ENCODE data around the gene GOLT1A. TPM values are rescaled to one million over a fixed set of nuclear protein-coding genes. Genes with fewer than 3 reads are reported as not detected.

The GOLT1A gene
- total RNA-seq, 1 experiment from 2014 or later, result not detected

DNA sequence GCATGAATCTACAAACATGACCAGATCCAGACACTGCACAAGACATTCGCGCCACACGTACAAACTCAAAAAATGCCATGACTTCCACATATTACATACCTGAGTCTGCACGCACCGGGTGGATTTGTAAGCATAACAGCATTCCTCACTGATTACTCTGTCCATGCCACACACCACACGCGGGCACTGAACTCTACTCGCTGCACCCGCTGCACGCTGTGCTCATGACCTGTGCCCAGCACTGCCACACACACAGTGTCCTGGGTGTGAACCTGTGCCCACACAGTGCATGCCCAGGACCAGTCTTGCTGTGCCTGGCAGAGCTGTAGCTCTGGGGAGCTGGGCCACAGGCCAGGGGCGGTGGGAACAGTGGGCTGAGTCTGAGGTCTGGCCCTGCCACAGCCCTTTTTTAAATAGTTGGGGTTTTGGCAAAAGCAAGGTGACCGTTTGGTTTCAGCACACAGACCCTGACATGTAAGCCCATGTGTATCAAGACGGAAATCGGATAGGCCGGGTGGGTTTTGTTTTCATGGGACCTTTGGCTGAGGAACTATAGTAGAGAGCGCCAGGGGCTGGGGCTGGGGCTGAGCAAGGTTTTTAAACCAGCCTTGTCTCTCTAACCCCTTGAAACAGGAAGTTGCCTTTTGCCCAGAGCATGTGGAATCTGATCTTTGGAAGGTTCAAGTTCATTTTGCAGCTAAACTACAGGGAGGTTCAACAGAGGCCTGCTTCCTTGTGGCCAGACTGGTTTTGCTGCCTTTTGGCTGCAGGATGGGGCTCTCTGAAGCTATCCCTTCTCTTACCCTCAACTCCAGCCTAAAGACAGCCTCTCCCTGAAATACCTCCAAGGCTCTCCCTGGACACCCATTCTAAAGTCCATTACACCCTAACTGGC lies 12.3 kb upstream of the GOLT1A start:
- Histone ChIP-seq H3K4me1 (ENCODE audit: low read length) (no peaks in the 10 kb centered on the region), H3K9me3 (ENCODE audit: low read length) (no peaks in the 10 kb centered on the region), H2AFZ (ENCODE audit: low read length) (no peak overlapping the region), H3K4me2 (ENCODE audit: low read depth, low read length, poor library complexity, severe bottlenecking) (no peak overlapping the region), H3K36me3 (ENCODE audit: insufficient read depth, low read length) (no peaks in the 10 kb centered on the region), H3K27me3 (ENCODE audit: low read length) (no peaks in the 10 kb centered on the region), H3K9ac (ENCODE audit: low read length) (no peak overlapping the region), H4K20me1 (ENCODE audit: insufficient read depth, low read depth, low read length) (no peaks in the 10 kb centered on the region), H3K4me3 (ENCODE audit: low read length) (no peak overlapping the region), H3K9me2 (replicated peaks; ENCODE audit: insufficient read depth, low read length) (no peaks in the 10 kb centered on the region), H3K27ac (ENCODE audit: low read length) (no peak overlapping the region), H3K79me2 (ENCODE audit: low read length) (no peaks in the 10 kb centered on the region)
- no peak for DNase-seq

DNA sequence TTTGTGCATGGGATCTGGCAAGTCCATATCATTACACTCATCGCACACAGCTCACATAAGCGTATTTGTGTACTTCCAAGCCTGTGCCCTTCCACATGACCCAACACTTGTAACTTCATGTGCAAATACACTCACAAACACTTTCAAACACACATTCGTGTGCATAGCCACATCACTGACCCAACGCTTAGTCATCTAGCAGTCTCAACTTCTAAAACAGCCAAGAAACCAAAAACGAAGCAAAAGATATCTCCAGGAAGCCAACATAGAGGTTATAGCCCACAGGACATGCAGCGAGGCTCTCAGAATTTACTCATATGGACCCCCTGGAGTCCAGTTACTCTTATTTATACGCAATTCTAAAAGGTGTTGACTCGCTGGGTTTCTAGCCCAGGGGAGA lies 10.9 kb upstream of the GOLT1A start:
- no peak overlapping the region for H3K4me2 ChIP-seq (ENCODE audit: low read depth, low read length, poor library complexity, severe bottlenecking)
- H3K79me2 ChIP-seq (ENCODE audit: low read length), result no peaks in the 10 kb centered on the region
- no peaks in the 10 kb centered on the region for H3K9me2 ChIP-seq (replicated peaks; ENCODE audit: insufficient read depth, low read length)
- no peak overlapping the region for H2AFZ ChIP-seq (ENCODE audit: low read length)
- H3K4me3 ChIP-seq (ENCODE audit: low read length), result no peak overlapping the region
- H3K4me1 ChIP-seq (ENCODE audit: low read length), result no peaks in the 10 kb centered on the region
- H3K36me3 ChIP-seq (ENCODE audit: insufficient read depth, low read length), result no peaks in the 10 kb centered on the region
- no peak overlapping the region for H3K27ac ChIP-seq (ENCODE audit: low read length)
- H3K9me3 ChIP-seq (ENCODE audit: low read length), result no peaks in the 10 kb centered on the region
- no peak for DNase-seq
- no peaks in the 10 kb centered on the region for H3K27me3 ChIP-seq (ENCODE audit: low read length)
- no peaks in the 10 kb centered on the region for H4K20me1 ChIP-seq (ENCODE audit: insufficient read depth, low read depth, low read length)
- H3K9ac ChIP-seq (ENCODE audit: low read length), result no peak overlapping the region

DNA sequence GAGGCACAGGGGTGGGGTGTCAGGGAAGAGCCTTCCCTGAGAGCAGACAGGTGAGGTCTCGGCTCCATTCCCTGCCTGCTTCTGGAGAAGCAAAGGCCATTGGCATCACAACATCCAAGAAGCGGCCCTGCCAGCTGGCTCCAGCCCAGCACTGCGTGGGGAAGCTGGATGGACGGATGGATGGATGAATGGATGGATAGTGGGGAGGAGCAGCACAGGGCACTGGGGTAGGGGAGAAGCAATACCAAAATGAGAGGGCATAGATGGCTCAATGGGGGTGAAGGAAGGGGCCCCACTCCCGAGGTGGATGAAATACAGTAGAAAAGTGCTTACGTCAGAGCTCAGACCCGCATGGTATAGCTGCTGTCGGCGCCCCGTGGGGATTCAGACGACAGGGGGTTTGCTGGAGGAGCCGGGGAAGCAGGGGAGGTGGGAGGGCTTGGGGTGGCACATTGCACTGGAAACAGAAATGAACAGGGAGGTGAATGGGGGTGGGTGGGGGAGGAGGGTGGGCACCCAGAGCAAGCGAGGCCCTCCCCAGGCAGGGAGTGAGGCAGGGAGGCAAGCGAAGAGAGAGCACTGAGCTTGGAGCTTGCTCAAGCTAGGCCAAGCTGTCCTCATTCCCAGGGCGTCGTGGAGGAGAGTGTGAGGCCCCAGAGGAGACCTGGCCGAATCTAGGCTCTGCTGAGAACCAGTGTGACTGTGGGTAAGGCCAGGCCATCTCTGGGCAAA lies 9.5 kb upstream of the GOLT1A start:
- no peak overlapping the region for H3K27ac ChIP-seq (ENCODE audit: low read length)
- H3K4me2 ChIP-seq (ENCODE audit: low read depth, low read length, poor library complexity, severe bottlenecking), result no peak overlapping the region
- H3K9me3 ChIP-seq (ENCODE audit: low read length), result no peaks in the 10 kb centered on the region
- DNase-seq, result no peak
- no peaks in the 10 kb centered on the region for H3K36me3 ChIP-seq (ENCODE audit: insufficient read depth, low read length)
- no peak overlapping the region for H3K9ac ChIP-seq (ENCODE audit: low read length)
- no peaks in the 10 kb centered on the region for H3K79me2 ChIP-seq (ENCODE audit: low read length)
- H3K27me3 ChIP-seq (ENCODE audit: low read length), result no peaks in the 10 kb centered on the region
- H3K4me3 ChIP-seq (ENCODE audit: low read length), result no peak overlapping the region
- H3K4me1 ChIP-seq (ENCODE audit: low read length), result no peaks in the 10 kb centered on the region
- no peaks in the 10 kb centered on the region for H4K20me1 ChIP-seq (ENCODE audit: insufficient read depth, low read depth, low read length)
- H2AFZ ChIP-seq (ENCODE audit: low read length), result no peak overlapping the region
- no peaks in the 10 kb centered on the region for H3K9me2 ChIP-seq (replicated peaks; ENCODE audit: insufficient read depth, low read length)

DNA sequence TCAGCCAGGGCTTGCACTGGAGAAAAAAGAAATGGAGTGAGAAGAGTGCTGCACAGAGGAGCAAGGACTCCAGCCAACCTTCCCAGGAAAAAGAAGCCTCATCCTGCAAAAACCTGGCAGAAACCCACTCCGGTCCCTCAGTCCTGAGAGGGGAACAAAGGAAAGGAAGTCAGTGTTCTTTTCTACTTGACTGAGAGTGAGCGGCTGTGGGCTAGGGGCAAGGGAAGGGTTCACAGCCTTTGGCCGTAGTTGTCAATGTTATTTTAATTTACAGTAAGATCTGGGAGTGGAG lies 8.9 kb upstream of the GOLT1A start:
- Histone ChIP-seq H3K36me3 (ENCODE audit: insufficient read depth, low read length) (no peaks in the 10 kb centered on the region), H2AFZ (ENCODE audit: low read length) (no peak overlapping the region), H4K20me1 (ENCODE audit: insufficient read depth, low read depth, low read length) (no peaks in the 10 kb centered on the region), H3K4me1 (ENCODE audit: low read length) (no peaks in the 10 kb centered on the region), H3K27ac (ENCODE audit: low read length) (no peak overlapping the region), H3K79me2 (ENCODE audit: low read length) (no peaks in the 10 kb centered on the region), H3K27me3 (ENCODE audit: low read length) (no peaks in the 10 kb centered on the region), H3K9me3 (ENCODE audit: low read length) (no peaks in the 10 kb centered on the region), H3K4me2 (ENCODE audit: low read depth, low read length, poor library complexity, severe bottlenecking) (no peak overlapping the region), H3K9ac (ENCODE audit: low read length) (no peak overlapping the region), H3K9me2 (replicated peaks; ENCODE audit: insufficient read depth, low read length) (no peaks in the 10 kb centered on the region), H3K4me3 (ENCODE audit: low read length) (no peak overlapping the region)
- DNase-seq, result no peak

DNA sequence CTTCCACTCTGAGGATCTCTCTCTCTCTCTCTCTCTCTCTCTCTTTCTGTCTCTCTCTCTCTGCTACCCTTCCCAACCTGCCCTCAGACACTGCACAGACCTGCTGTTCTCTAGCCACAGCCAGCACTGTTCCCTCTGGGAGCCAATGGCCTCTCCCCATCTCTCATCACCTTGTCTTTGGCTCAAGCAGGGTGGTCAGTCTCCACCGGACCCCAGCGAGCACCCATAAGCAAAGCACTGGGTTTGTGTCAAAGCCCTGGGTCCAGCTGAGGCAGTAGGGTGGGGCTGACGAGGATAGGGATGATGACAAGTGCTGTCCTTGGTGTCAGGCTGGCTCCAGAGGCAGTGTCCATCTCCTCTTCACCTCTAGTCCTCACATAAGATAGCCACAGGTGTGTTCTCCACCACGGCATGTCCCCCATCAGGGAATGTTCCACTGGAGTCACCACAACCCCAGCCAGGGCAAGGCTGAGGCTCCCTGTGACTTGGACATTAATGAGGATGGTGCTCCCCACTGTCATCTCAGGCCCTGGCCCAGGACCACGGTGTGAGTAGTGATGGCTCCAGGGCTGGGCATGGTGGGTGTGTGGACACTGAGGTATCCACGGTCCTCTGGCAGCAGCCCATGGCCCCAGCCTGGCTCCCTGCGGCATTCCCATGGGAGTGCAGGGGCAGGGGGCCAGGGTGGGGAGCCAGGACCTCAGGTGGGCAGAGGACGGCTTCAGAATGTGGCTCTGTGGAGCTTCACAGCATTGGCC lies 8.4 kb upstream of the GOLT1A start:
- no peak overlapping the region for H3K4me2 ChIP-seq (ENCODE audit: low read depth, low read length, poor library complexity, severe bottlenecking)
- no peaks in the 10 kb centered on the region for H3K9me2 ChIP-seq (replicated peaks; ENCODE audit: insufficient read depth, low read length)
- no peaks in the 10 kb centered on the region for H4K20me1 ChIP-seq (ENCODE audit: insufficient read depth, low read depth, low read length)
- no peaks in the 10 kb centered on the region for H3K9me3 ChIP-seq (ENCODE audit: low read length)
- no peak overlapping the region for H2AFZ ChIP-seq (ENCODE audit: low read length)
- no peaks in the 10 kb centered on the region for H3K79me2 ChIP-seq (ENCODE audit: low read length)
- no peak for DNase-seq
- H3K36me3 ChIP-seq (ENCODE audit: insufficient read depth, low read length), result no peaks in the 10 kb centered on the region
- no peak overlapping the region for H3K27ac ChIP-seq (ENCODE audit: low read length)
- no peaks in the 10 kb centered on the region for H3K27me3 ChIP-seq (ENCODE audit: low read length)
- H3K9ac ChIP-seq (ENCODE audit: low read length), result no peak overlapping the region
- H3K4me3 ChIP-seq (ENCODE audit: low read length), result no peak overlapping the region
- no peaks in the 10 kb centered on the region for H3K4me1 ChIP-seq (ENCODE audit: low read length)

DNA sequence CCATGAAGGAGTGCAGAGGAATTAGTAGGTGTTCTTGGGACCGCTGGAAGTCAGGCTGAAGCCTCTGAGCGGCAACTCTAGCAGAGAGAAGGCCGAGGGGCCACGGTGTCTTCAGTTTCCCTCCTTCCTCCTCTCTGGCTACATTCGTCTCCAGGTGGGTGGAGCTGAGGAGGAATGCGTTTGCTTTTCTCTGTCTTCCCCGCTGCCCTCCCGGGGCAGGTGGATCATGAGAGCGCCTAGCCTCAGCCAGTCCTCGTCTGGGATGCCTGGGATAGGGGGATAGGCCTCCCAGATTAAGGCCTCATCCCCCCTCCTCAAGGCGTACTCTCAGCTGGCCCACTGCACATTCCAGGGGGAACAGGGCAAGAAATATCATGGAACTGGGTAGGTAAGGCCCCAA lies 7.5 kb upstream of the GOLT1A start:
- no peaks in the 10 kb centered on the region for H4K20me1 ChIP-seq (ENCODE audit: insufficient read depth, low read depth, low read length)
- H3K9me2 ChIP-seq (replicated peaks; ENCODE audit: insufficient read depth, low read length), result no peaks in the 10 kb centered on the region
- H3K4me1 ChIP-seq (ENCODE audit: low read length), result no peaks in the 10 kb centered on the region
- H3K9ac ChIP-seq (ENCODE audit: low read length), result no peak overlapping the region
- no peaks in the 10 kb centered on the region for H3K79me2 ChIP-seq (ENCODE audit: low read length)
- no peak overlapping the region for H3K4me2 ChIP-seq (ENCODE audit: low read depth, low read length, poor library complexity, severe bottlenecking)
- no peaks in the 10 kb centered on the region for H3K27me3 ChIP-seq (ENCODE audit: low read length)
- H3K9me3 ChIP-seq (ENCODE audit: low read length), result no peaks in the 10 kb centered on the region
- no peak overlapping the region for H2AFZ ChIP-seq (ENCODE audit: low read length)
- no peak for DNase-seq
- no peaks in the 10 kb centered on the region for H3K36me3 ChIP-seq (ENCODE audit: insufficient read depth, low read length)
- H3K27ac ChIP-seq (ENCODE audit: low read length), result no peak overlapping the region
- no peak overlapping the region for H3K4me3 ChIP-seq (ENCODE audit: low read length)

DNA sequence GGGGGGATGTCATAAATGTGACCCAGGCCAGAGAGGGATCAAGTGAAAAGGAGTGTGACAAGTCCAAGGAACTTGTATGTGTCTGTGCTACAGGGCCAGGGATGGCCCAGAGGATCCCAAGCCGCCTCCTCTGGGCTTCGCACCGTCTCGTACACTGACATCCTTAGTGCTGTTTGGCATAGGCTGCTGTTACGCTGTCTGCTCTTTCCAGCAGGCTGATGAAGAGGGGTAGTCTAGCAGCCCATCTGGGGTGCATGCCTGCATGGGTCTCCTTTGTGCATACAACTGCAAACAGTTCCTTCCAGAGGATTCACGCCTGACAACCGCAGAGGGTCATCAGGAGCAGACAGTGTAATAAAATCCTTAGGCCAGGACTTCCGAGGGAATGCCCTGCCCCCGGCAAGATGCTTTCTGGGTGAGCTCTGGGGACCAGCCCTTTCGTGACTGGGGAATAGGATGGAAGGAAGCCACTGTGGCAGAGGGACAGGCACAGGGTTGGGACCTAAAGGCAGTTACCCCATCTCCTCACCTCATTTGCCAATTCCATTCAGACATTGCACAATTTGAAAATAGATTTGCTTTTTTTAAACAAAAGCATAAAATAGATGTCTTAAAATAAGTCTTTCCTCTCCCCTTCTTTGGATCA lies 6.3 kb upstream of the GOLT1A start:
- Histone ChIP-seq H3K4me2 (ENCODE audit: low read depth, low read length, poor library complexity, severe bottlenecking) (no peak overlapping the region), H4K20me1 (ENCODE audit: insufficient read depth, low read depth, low read length) (no peaks in the 10 kb centered on the region), H3K4me3 (ENCODE audit: low read length) (no peak overlapping the region), H3K27ac (ENCODE audit: low read length) (no peak overlapping the region), H3K79me2 (ENCODE audit: low read length) (no peaks in the 10 kb centered on the region), H3K36me3 (ENCODE audit: insufficient read depth, low read length) (no peaks in the 10 kb centered on the region), H3K9me2 (replicated peaks; ENCODE audit: insufficient read depth, low read length) (no peaks in the 10 kb centered on the region), H2AFZ (ENCODE audit: low read length) (no peak overlapping the region), H3K27me3 (ENCODE audit: low read length) (no peaks in the 10 kb centered on the region), H3K4me1 (ENCODE audit: low read length) (no peaks in the 10 kb centered on the region), H3K9ac (ENCODE audit: low read length) (no peak overlapping the region), H3K9me3 (ENCODE audit: low read length) (no peaks in the 10 kb centered on the region)
- no peak for DNase-seq

DNA sequence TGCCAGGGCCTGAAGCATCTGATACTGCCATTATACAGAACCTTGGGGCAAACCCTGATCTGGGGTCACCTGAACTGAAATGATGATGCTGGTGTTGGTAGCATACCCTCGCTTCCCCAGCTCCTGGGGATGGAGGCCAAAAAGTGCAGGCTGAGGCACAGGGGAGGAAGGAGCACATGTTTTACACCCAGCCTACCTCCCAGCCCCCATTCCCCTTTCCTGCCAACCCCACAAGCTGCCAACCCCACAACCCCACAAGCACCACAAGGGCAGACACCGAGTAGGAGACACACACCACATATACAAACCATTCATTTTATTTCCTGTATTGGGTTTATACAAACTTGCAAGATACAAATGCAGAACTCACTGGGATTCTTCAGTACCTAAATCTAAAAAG lies 4.8 kb upstream of the GOLT1A start:
- Histone ChIP-seq H3K27me3 (ENCODE audit: low read length) (no peaks in the 10 kb centered on the region), H2AFZ (ENCODE audit: low read length) (no peak overlapping the region), H3K9me2 (replicated peaks; ENCODE audit: insufficient read depth, low read length) (no peaks in the 10 kb centered on the region), H3K36me3 (ENCODE audit: insufficient read depth, low read length) (no peaks in the 10 kb centered on the region), H3K4me2 (ENCODE audit: low read depth, low read length, poor library complexity, severe bottlenecking) (no peak overlapping the region), H3K4me3 (ENCODE audit: low read length) (no peak overlapping the region), H3K9me3 (ENCODE audit: low read length) (no peaks in the 10 kb centered on the region), H3K27ac (ENCODE audit: low read length) (no peak overlapping the region), H3K4me1 (ENCODE audit: low read length) (no peaks in the 10 kb centered on the region), H3K79me2 (ENCODE audit: low read length) (no peaks in the 10 kb centered on the region), H3K9ac (ENCODE audit: low read length) (no peak overlapping the region), H4K20me1 (ENCODE audit: insufficient read depth, low read depth, low read length) (no peaks in the 10 kb centered on the region)
- DNase-seq, result no peak

Data from Karpas-422 (cell line).